CD14-positive monocyte (primary cell): ENCODE results near the gene MUC3A. TPM values are rescaled to one million over a fixed set of nuclear protein-coding genes. Genes with fewer than 3 reads are reported as not detected.

Experiments
- DNase-seq, 3 donors: peaks; one replicate each; pipeline ENCODE4 v3.0.0-alpha.2; 2011 to 2022
- H2AFZ ChIP-seq: 2 replicates; pipeline ENCODE4 v1.6.0; 2012; ENCODE audit warnings: mild to moderate bottlenecking, low read depth, low read length, inconsistent platforms; ENCODE audit not compliant: insufficient read depth, poor library complexity, severe bottlenecking
- H3K27ac ChIP-seq, 2 donors: 1 replicate in 1 of 2; 2 replicates in 1 of 2; pipeline ENCODE4 v1.5.1; 2012 to 2013; ENCODE audit warnings: low read length in 2 of 2, control low read depth in 1 of 2, inconsistent platforms in 1 of 2, low read depth in 1 of 2, mild to moderate bottlenecking in 1 of 2
- H3K27me3 ChIP-seq, 2 donors: one replicate each; pipeline versions ENCODE4 v1.6.0 to v1.6.1; 2011 to 2013; ENCODE audit warnings: low read length in 2 of 2; ENCODE audit not compliant: control insufficient read depth in 2 of 2, insufficient read depth in 2 of 2
- H3K36me3 ChIP-seq, 2 donors: replicated peaks in 1 of 2; 1 replicate in 1 of 2; 2 replicates in 1 of 2; pipeline versions ENCODE4 v1.5.1 to v1.6.1; 2012 to 2013; ENCODE audit warnings: low read length in 2 of 2, control low read depth in 1 of 2, inconsistent platforms in 1 of 2, mild to moderate bottlenecking in 1 of 2; ENCODE audit not compliant: insufficient read depth in 2 of 2, control insufficient read depth in 1 of 2
- H3K4me1 ChIP-seq, 2 donors: 1 replicate in 1 of 2; 2 replicates in 1 of 2; pipeline versions ENCODE4 v1.5.1 to v1.6.1; 2012 to 2013; ENCODE audit warnings: low read length in 2 of 2, control low read depth in 1 of 2, inconsistent platforms in 1 of 2, mild to moderate bottlenecking in 1 of 2, moderate library complexity in 1 of 2; ENCODE audit not compliant: insufficient read depth in 2 of 2, control insufficient read depth in 1 of 2
- H3K4me2 ChIP-seq: replicated peaks from 2 replicates; pipeline ENCODE3; 2012; ENCODE audit warnings: low read length, moderate library complexity, mild to moderate bottlenecking; ENCODE audit not compliant: poor library complexity, severe bottlenecking; ENCODE audit errors: extremely low read depth
- H3K4me3 ChIP-seq, 3 experiments: fragments of 200-600 bp in 1 of 3; sonication (generic) in 1 of 3; replicated peaks in 1 of 3; 1 replicate in 2 of 3; 2 replicates in 1 of 3; pipeline ENCODE4 v1.5.1; 2011 to 2013; ENCODE audit warnings: low read length in 3 of 3, mild to moderate bottlenecking in 3 of 3, control low read depth in 2 of 3, low read depth in 2 of 3, inconsistent platforms in 1 of 3, moderate library complexity in 1 of 3
- H3K79me2 ChIP-seq: 2 replicates; pipeline ENCODE4 v1.6.0; 2012; ENCODE audit warnings: mild to moderate bottlenecking, control low read depth, inconsistent platforms, low read length, moderate library complexity; ENCODE audit not compliant: insufficient read depth
- H3K9ac ChIP-seq: 2 replicates; pipeline ENCODE4 v1.6.0; 2017; ENCODE audit warnings: low read length, mild to moderate bottlenecking; ENCODE audit not compliant: insufficient read depth, poor library complexity, severe bottlenecking
- H3K9me3 ChIP-seq, 2 donors: replicated peaks in 1 of 2; 1 replicate in 1 of 2; 2 replicates in 1 of 2; pipeline versions ENCODE4 v1.5.1 to v1.6.1; 2012 to 2013; ENCODE audit warnings: low read length in 2 of 2, control low read depth in 1 of 2; ENCODE audit not compliant: control insufficient read depth in 1 of 2, insufficient read depth in 1 of 2
- H4K20me1 ChIP-seq: 2 replicates; pipeline ENCODE4 v1.6.0; 2012; ENCODE audit warnings: mild to moderate bottlenecking, low read length, control low read depth, moderate library complexity; ENCODE audit not compliant: insufficient read depth
- H3K27ac Mint-ChIP-seq, 7 donors: one replicate each; pipeline ENCODE4 v1.8.0; 2020; ENCODE audit warnings: mild to moderate bottlenecking in 7 of 7, mixed read lengths in 7 of 7, moderate library complexity in 6 of 7, inconsistent platforms in 2 of 7
- H3K27me3 Mint-ChIP-seq, 3 donors: one replicate each; pipeline ENCODE4 v1.8.0; 2021 to 2022; ENCODE audit warnings: low read depth in 3 of 3, mild to moderate bottlenecking in 3 of 3, mixed read lengths in 3 of 3, moderate library complexity in 3 of 3, inconsistent platforms in 1 of 3
- H3K36me3 Mint-ChIP-seq, 2 donors: one replicate each; pipeline ENCODE4 v1.8.0; 2020; ENCODE audit warnings: mixed read lengths in 2 of 2, inconsistent platforms in 1 of 2, mild to moderate bottlenecking in 1 of 2
- H3K4me1 Mint-ChIP-seq: one replicate; pipeline ENCODE4 v1.8.0; 2020; ENCODE audit warnings: mild to moderate bottlenecking, mixed read lengths
- H3K4me3 Mint-ChIP-seq, 2 donors: one replicate each; pipeline ENCODE4 v1.8.0; 2020; ENCODE audit warnings: mild to moderate bottlenecking in 2 of 2, mixed read lengths in 2 of 2, moderate library complexity in 1 of 2
- H3K9me3 Mint-ChIP-seq, 7 donors: one replicate each; pipeline ENCODE4 v1.8.0; 2020 to 2022; ENCODE audit warnings: mixed read lengths in 7 of 7, mild to moderate bottlenecking in 6 of 7, moderate library complexity in 6 of 7, inconsistent platforms in 2 of 7
- CTCF ChIP-seq: fragments of 200-600 bp; IDR thresholded peaks from one replicate; pipeline ENCODE4 v1.8.0; 2022; ENCODE audit warnings: antibody characterized with exemption, mild to moderate bottlenecking
- WGBS: methylation state at CpG from one replicate; pipeline ENCODE4 v1.1.5; 2013; ENCODE audit warnings: missing lambda C conversion rate; ENCODE audit not compliant: insufficient coverage; 5-methylcytosine and 5-hydroxymethylcytosine counted together
- intact Hi-C, 2 donors: fragments of 100-400 bp; cut with micrococcal nuclease; formaldehyde crosslinking; loops; one replicate each; pipeline versions ENCODE4 v1.15.0 to v1.15.1; 2023
- polyA plus RNA-seq, 3 donors: library from polyadenylated mRNA; depleted of rRNA in 1 of 3; unstranded in 2 of 3; stranded (reverse) in 1 of 3; fragments of 300-500 nt in 2 of 3; fragments of >200 nt in 1 of 3; fragmentation: Illumina TruSeq in 2 of 3; gene quantifications; 1 replicate in 2 of 3; 2 replicates in 1 of 3; pipeline ENCODE4 v1.2.3, GENCODE V29; 2012 to 2021

Gene MUC3A
- polyA plus RNA-seq, 3 donors, result not detected

- peaks cover 0 to 14% of the 10 kb centered on the region in 2 donors for H3K9me3 ChIP-seq
- no peaks in the 10 kb centered on the region for H4K20me1 ChIP-seq
- H3K36me3 Mint-ChIP-seq, result peaks cover 4 to 6% of the 10 kb centered on the region in 2 donors
- no peak overlapping the region for H3K27ac ChIP-seq
- peaks cover 7 to 12% of the 10 kb centered on the region in 2 donors for H3K4me1 ChIP-seq
- no peak for DNase-seq
- intact Hi-C loops, result loop anchor here in 1 of 2 donors (5.0 kb wide), 1 partner anchor 89 kb away; no protein-coding TSS in a partner anchor
- no peak overlapping the region for H3K4me2 ChIP-seq
- no peak overlapping the region for H3K9ac ChIP-seq
- no peak for TF ChIP-seq CTCF
- H3K27me3 ChIP-seq, result peaks cover 21 to 46% of the 10 kb centered on the region in 2 donors
- no peak overlapping the region for H3K4me3 ChIP-seq
- no peak overlapping the region for H3K4me3 Mint-ChIP-seq
- WGBS, result 23% methylated on average over 3 of the region's 3 CpGs
- no peak overlapping the region for H2AFZ ChIP-seq
- peaks cover 10% of the 10 kb centered on the region for H3K4me1 Mint-ChIP-seq
- H3K9me3 Mint-ChIP-seq, result peaks cover 0 to 15% (median 5%) of the 10 kb centered on the region in 7 donors
- no peaks in the 10 kb centered on the region for H3K36me3 ChIP-seq
- H3K27ac Mint-ChIP-seq, result no peak overlapping the region
- no peaks in the 10 kb centered on the region for H3K79me2 ChIP-seq
- peaks cover 51 to 69% (median 59%) of the 10 kb centered on the region in 3 donors for H3K27me3 Mint-ChIP-seq
These were observed 19.3 kb downstream of the MUC3A start for GRCh38 chr7:100968650-100969049.

- H3K79me2 ChIP-seq, result no peaks in the 10 kb centered on the region
- H3K4me2 ChIP-seq, result no peak within 1 kb of the TSS
- peaks cover 10% of the 10 kb centered on the region for H3K4me1 Mint-ChIP-seq
- peaks cover 47 to 66% (median 55%) of the 10 kb centered on the region in 3 donors for H3K27me3 Mint-ChIP-seq
- no peak within 1 kb of the TSS for H3K4me3 ChIP-seq
- H3K4me1 ChIP-seq, result peaks cover 7 to 12% of the 10 kb centered on the region in 2 donors
- peaks cover 4 to 6% of the 10 kb centered on the region in 2 donors for H3K36me3 Mint-ChIP-seq
- peaks cover 0 to 14% of the 10 kb centered on the region in 2 donors for H3K9me3 ChIP-seq
- TF ChIP-seq CTCF, result no peak
- peak within 1 kb of the TSS in 1 of 2 donors; percentile 26 for H3K4me3 Mint-ChIP-seq
- no peak within 1 kb of the TSS for H2AFZ ChIP-seq
- peaks cover 0 to 17% (median 6%) of the 10 kb centered on the region in 7 donors for H3K9me3 Mint-ChIP-seq
- no peak for DNase-seq
- H4K20me1 ChIP-seq, result no peaks in the 10 kb centered on the region
- intact Hi-C loops, result loop anchor here in 1 of 2 donors (5.0 kb wide), 1 partner anchor 88 kb away; no protein-coding TSS in a partner anchor
- H3K27ac ChIP-seq, result no peak within 1 kb of the TSS
- WGBS, result 65% methylated on average over 7 of the region's 12 CpGs
- H3K27me3 ChIP-seq, result peaks cover 21 to 46% of the 10 kb centered on the region in 2 donors
- no peak within 1 kb of the TSS for H3K9ac ChIP-seq
- no peak within 1 kb of the TSS for H3K27ac Mint-ChIP-seq
- no peaks in the 10 kb centered on the region for H3K36me3 ChIP-seq
These were observed 19.8 kb downstream of the MUC3A start, which contains the start of gene MUC12 for GRCh38 chr7:100969066-100969615. TSS of gene MUC12 (plus strand) at chr7:100969565. CDS start at chr7:100969623, 58 bp downstream.
